ENCODE results near the gene PTN.

Gene PTN

DNA sequence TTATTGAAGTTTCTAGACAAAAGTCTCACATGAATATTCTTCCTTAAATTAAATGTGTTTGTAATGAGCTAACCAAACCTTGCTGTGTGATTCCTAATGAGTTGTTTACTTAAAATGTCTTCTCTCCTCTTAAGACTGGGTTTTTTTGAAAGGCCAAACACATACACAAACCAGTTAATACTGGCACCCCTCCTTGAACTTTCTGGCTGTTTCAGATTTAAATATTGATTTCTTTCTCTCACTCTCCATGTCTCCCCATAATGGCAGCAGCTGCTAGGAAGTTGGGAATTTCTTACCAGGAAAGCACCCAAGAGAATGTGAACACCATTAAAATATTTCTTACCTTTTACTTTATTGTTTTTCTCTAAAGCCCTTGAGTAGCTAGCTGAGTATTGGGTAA, 11.4 kb upstream of the PTN start:
- Histone ChIP-seq H3K27ac (ENCODE audit: low read length) (no peak overlapping the region), H3K79me2 (ENCODE audit: low read length) (no peaks in the 10 kb centered on the region), H3K9me2 (replicated peaks; ENCODE audit: insufficient read depth, low read length) (no peaks in the 10 kb centered on the region), H3K27me3 (replicated peaks; ENCODE audit: insufficient read depth, low read length) (no peaks in the 10 kb centered on the region), H3F3A (ENCODE audit: insufficient read depth, low read length) (no peaks in the 10 kb centered on the region), H3K4me3 (ENCODE audit: low read length) (no peak overlapping the region), H3K9me3 (replicated peaks; ENCODE audit: insufficient read depth, low read length) (no peaks in the 10 kb centered on the region), H3K36me3 (replicated peaks; ENCODE audit: insufficient read depth, low read length) (no peaks in the 10 kb centered on the region), H4K20me1 (ENCODE audit: insufficient read depth, low read length) (no peaks in the 10 kb centered on the region), H3K4me1 (ENCODE audit: low read length) (0 out of 2 replicates have a peak, but pooled peaks cover 4% of the 10 kb centered on the region), H3K4me2 (ENCODE audit: low read depth, low read length) (no peak overlapping the region), H2AFZ (ENCODE audit: low read length) (no peak overlapping the region), H3K9ac (ENCODE audit: low read length) (no peak overlapping the region)
- TF ChIP-seq EZH2phosphoT487 (IDR thresholded peaks at IDR 0.05; ENCODE audit: low read length) (no peak), EZH2 (optimal IDR thresholded peaks at IDR 0.05; ENCODE audit: low read depth, low read length) (no peak)
- TF ChIP-seq, protein P1, sequence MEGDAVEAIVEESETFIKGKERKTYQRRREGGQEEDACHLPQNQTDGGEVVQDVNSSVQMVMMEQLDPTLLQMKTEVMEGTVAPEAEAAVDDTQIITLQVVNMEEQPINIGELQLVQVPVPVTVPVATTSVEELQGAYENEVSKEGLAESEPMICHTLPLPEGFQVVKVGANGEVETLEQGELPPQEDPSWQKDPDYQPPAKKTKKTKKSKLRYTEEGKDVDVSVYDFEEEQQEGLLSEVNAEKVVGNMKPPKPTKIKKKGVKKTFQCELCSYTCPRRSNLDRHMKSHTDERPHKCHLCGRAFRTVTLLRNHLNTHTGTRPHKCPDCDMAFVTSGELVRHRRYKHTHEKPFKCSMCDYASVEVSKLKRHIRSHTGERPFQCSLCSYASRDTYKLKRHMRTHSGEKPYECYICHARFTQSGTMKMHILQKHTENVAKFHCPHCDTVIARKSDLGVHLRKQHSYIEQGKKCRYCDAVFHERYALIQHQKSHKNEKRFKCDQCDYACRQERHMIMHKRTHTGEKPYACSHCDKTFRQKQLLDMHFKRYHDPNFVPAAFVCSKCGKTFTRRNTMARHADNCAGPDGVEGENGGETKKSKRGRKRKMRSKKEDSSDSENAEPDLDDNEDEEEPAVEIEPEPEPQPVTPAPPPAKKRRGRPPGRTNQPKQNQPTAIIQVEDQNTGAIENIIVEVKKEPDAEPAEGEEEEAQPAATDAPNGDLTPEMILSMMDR (IDR thresholded peaks at IDR 0.05; ENCODE audit: low read length): no peak
- DNase-seq: no peak

DNA sequence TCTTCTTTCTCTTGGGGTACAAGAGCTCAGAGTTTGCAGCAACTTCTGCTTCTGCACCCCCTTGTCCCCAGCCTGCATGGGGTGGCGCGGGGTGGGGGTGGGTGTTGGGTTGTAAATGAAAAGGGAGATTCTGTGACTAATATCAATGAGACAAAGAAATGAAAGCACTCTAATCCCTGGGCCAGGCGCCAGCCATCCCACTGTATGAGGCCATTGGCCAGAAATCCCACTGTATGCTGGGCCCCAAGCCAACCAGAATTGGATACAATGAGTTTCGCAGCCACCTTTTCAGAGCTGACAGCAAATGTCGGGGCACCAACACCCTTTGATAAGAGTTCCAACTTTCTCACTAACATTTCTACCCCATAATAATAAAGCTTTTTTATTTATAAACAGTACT, 10.9 kb upstream of the PTN start:
- Histone ChIP-seq H3K4me3 (ENCODE audit: low read length) (no peak overlapping the region), H3K27me3 (replicated peaks; ENCODE audit: insufficient read depth, low read length) (no peaks in the 10 kb centered on the region), H3K27ac (ENCODE audit: low read length) (no peak overlapping the region), H3K9ac (ENCODE audit: low read length) (no peak overlapping the region), H4K20me1 (ENCODE audit: insufficient read depth, low read length) (no peaks in the 10 kb centered on the region), H3K79me2 (ENCODE audit: low read length) (no peaks in the 10 kb centered on the region), H3K4me1 (ENCODE audit: low read length) (0 out of 2 replicates have a peak, but pooled peaks cover 4% of the 10 kb centered on the region), H3F3A (ENCODE audit: insufficient read depth, low read length) (no peaks in the 10 kb centered on the region), H3K9me2 (replicated peaks; ENCODE audit: insufficient read depth, low read length) (no peaks in the 10 kb centered on the region), H2AFZ (ENCODE audit: low read length) (no peak overlapping the region), H3K4me2 (ENCODE audit: low read depth, low read length) (no peak overlapping the region), H3K9me3 (replicated peaks; ENCODE audit: insufficient read depth, low read length) (no peaks in the 10 kb centered on the region), H3K36me3 (replicated peaks; ENCODE audit: insufficient read depth, low read length) (no peaks in the 10 kb centered on the region)
- DNase-seq: no peak
- no peak for TF ChIP-seq EZH2phosphoT487 (IDR thresholded peaks at IDR 0.05; ENCODE audit: low read length)
- TF ChIP-seq, protein P1 (IDR thresholded peaks at IDR 0.05; ENCODE audit: low read length): no peak

DNA sequence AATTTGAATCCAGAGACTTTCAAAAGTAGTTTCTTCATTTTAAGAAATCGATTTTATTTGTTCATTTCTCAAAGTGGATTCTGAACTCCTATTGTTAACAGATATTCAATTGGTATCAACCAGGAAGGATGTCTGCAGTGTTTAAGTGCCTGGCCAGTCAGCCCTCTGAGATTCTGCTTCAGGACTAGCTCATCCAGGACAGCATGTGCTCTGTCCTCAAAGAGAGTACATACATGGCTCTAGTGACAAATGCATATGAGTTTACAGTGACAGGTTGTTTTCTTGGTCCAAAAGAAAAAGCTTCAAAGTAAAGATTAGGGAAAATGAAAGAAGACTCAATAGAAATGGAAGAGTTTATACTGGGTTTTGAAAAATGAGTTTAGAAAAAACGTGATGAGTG, 8.4 kb upstream of the PTN start:
- Histone ChIP-seq H3K9ac (ENCODE audit: low read length) (no peak overlapping the region), H3K27me3 (replicated peaks; ENCODE audit: insufficient read depth, low read length) (no peaks in the 10 kb centered on the region), H3K4me3 (ENCODE audit: low read length) (no peak overlapping the region), H3F3A (ENCODE audit: insufficient read depth, low read length) (no peaks in the 10 kb centered on the region), H3K36me3 (replicated peaks; ENCODE audit: insufficient read depth, low read length) (no peaks in the 10 kb centered on the region), H4K20me1 (ENCODE audit: insufficient read depth, low read length) (no peaks in the 10 kb centered on the region), H3K4me2 (ENCODE audit: low read depth, low read length) (no peak overlapping the region), H3K9me3 (replicated peaks; ENCODE audit: insufficient read depth, low read length) (no peaks in the 10 kb centered on the region), H3K4me1 (ENCODE audit: low read length) (0 out of 2 replicates have a peak, but pooled peaks cover 4% of the 10 kb centered on the region), H3K9me2 (replicated peaks; ENCODE audit: insufficient read depth, low read length) (no peaks in the 10 kb centered on the region), H3K27ac (ENCODE audit: low read length) (no peak overlapping the region), H3K79me2 (ENCODE audit: low read length) (no peaks in the 10 kb centered on the region), H2AFZ (ENCODE audit: low read length) (no peak overlapping the region)
- TF ChIP-seq EZH2phosphoT487 (IDR thresholded peaks at IDR 0.05; ENCODE audit: low read length): no peak
- TF ChIP-seq EZH2 (optimal IDR thresholded peaks at IDR 0.05; ENCODE audit: low read depth, low read length): no peak
- TF ChIP-seq, protein P1 (IDR thresholded peaks at IDR 0.05; ENCODE audit: low read length): no peak
- no peak for DNase-seq
